ENCODE results near the gene MXD1.
"Not testable (repeated sequence)": the region's sequence is repeated elsewhere in the genome, so short reads cannot be mapped to it uniquely, and the experiment has no call there.

DNA sequence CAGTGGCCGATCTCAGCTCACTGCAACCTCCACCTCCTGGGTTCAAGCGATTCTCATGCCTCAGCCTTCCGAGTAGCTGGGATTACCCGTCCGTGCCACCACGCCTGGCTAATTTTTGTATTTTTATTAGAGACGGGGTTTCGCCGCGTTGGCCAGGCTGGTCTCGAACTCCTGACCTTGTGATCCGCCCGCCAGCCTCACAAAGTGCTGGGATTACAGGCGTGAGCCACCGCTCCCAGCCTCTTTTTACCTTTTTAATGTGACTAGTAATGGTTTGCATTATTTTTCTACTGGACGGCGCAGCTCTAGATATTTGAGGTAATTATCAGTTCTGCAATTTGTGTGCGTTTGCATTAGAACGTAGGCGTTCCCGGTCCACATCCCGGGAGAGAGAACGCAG, 20.2 kb upstream of the MXD1 start:
- TF ChIP-seq YY1 (IDR thresholded peaks at IDR 0.05; ENCODE audit: low read depth); CTCF (IDR thresholded peaks at IDR 0.05); USF2 (IDR thresholded peaks at IDR 0.05; ENCODE audit: borderline replicate concordance, low read depth, low read length); POLR2AphosphoS5 (IDR thresholded peaks at IDR 0.05; ENCODE audit: low read depth, low read length); NFIC (IDR thresholded peaks at IDR 0.05; ENCODE audit: borderline replicate concordance); RAD21 (IDR thresholded peaks at IDR 0.05; ENCODE audit: low read length); TCF12 (IDR thresholded peaks at IDR 0.05); RFX5 (IDR thresholded peaks at IDR 0.05; ENCODE audit: low read length): not testable (repeated sequence)
- TF ChIP-seq, protein P1, sequence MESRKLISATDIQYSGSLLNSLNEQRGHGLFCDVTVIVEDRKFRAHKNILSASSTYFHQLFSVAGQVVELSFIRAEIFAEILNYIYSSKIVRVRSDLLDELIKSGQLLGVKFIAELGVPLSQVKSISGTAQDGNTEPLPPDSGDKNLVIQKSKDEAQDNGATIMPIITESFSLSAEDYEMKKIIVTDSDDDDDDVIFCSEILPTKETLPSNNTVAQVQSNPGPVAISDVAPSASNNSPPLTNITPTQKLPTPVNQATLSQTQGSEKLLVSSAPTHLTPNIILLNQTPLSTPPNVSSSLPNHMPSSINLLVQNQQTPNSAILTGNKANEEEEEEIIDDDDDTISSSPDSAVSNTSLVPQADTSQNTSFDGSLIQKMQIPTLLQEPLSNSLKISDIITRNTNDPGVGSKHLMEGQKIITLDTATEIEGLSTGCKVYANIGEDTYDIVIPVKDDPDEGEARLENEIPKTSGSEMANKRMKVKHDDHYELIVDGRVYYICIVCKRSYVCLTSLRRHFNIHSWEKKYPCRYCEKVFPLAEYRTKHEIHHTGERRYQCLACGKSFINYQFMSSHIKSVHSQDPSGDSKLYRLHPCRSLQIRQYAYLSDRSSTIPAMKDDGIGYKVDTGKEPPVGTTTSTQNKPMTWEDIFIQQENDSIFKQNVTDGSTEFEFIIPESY (IDR thresholded peaks at IDR 0.05; ENCODE audit: borderline replicate concordance, low read depth): not testable (repeated sequence)
- TF ChIP-seq, protein P2, sequence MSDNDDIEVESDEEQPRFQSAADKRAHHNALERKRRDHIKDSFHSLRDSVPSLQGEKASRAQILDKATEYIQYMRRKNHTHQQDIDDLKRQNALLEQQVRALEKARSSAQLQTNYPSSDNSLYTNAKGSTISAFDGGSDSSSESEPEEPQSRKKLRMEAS (IDR thresholded peaks at IDR 0.05; ENCODE audit: low read depth): not testable (repeated sequence)
